Measurements from ENCODE around the gene HADHB.

DNA sequence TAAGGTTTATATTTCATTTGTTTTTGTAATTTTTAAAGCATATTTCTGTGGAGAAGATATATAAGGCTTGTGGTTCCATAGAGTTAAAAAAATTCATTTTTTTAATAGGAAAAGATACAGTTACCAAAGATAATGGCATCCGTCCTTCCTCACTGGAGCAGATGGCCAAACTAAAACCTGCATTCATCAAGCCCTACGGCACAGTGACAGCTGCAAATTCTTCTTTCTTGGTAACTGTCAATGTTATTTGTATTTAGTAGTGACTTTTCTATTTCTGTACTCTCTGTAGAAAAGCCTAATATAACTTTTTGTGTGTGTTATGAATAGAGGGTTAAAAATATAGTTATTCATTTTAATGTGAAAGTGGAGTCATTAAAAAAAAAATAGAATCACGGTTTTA lies 35.1 kb downstream of the HADHB start:
- TF ChIP-seq, protein P1, sequence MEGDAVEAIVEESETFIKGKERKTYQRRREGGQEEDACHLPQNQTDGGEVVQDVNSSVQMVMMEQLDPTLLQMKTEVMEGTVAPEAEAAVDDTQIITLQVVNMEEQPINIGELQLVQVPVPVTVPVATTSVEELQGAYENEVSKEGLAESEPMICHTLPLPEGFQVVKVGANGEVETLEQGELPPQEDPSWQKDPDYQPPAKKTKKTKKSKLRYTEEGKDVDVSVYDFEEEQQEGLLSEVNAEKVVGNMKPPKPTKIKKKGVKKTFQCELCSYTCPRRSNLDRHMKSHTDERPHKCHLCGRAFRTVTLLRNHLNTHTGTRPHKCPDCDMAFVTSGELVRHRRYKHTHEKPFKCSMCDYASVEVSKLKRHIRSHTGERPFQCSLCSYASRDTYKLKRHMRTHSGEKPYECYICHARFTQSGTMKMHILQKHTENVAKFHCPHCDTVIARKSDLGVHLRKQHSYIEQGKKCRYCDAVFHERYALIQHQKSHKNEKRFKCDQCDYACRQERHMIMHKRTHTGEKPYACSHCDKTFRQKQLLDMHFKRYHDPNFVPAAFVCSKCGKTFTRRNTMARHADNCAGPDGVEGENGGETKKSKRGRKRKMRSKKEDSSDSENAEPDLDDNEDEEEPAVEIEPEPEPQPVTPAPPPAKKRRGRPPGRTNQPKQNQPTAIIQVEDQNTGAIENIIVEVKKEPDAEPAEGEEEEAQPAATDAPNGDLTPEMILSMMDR (IDR thresholded peaks at IDR 0.05; ENCODE audit: low read length): no peak
- no peak for TF ChIP-seq EZH2 (IDR thresholded peaks at IDR 0.05; ENCODE audit: borderline replicate concordance, low read length)

All from OCI-LY1 (cell line).